HUDEP-2 (cell line): ENCODE results near the gene NFATC1.

Experiments used
- DNase-seq, 76 experiments: peaks; one replicate each; lab custom pipeline; 2025; ENCODE audit not compliant: unreplicated experiment in 76 of 76; lab: John Stamatoyannopoulos, UW

The NFATC1 gene

GRCh38 chr18:79575891-79576685 lies 180.4 kb downstream of the NFATC1 start:
- no peak for DNase-seq

DNA sequence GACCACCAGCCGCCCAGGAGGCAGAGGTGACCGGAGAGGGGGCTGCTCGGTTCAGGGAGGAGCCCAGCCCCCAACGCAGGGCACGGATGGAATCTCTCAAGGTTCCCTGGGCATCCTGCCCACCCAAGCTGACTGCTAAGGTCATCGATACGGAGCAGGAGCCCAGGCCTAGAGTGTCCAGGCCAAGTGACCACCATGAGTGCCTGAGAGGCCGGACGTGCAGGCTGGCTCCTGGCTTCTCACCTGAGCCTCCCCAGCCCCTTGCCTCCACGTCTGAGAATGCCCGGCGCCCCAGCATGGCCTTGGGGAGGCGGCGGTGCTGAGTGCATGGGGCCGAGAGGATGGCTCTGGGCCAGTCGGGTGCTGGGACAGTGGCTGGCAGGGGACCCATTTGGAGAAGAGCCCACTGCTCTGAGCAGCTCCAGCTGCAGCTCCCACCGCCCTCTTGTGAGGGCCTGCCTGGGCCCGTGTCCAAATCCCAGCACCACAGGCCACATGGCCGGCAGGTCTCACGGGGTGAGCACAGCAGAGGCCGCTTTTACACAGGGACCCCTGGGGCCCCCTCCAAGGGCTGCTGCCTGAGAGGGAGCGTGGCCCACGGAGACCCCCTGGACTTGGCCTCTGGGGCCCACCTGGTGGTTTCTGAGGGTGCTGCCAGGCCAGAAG lies 181.1 kb downstream of the NFATC1 start:
- no peak for DNase-seq

DNA sequence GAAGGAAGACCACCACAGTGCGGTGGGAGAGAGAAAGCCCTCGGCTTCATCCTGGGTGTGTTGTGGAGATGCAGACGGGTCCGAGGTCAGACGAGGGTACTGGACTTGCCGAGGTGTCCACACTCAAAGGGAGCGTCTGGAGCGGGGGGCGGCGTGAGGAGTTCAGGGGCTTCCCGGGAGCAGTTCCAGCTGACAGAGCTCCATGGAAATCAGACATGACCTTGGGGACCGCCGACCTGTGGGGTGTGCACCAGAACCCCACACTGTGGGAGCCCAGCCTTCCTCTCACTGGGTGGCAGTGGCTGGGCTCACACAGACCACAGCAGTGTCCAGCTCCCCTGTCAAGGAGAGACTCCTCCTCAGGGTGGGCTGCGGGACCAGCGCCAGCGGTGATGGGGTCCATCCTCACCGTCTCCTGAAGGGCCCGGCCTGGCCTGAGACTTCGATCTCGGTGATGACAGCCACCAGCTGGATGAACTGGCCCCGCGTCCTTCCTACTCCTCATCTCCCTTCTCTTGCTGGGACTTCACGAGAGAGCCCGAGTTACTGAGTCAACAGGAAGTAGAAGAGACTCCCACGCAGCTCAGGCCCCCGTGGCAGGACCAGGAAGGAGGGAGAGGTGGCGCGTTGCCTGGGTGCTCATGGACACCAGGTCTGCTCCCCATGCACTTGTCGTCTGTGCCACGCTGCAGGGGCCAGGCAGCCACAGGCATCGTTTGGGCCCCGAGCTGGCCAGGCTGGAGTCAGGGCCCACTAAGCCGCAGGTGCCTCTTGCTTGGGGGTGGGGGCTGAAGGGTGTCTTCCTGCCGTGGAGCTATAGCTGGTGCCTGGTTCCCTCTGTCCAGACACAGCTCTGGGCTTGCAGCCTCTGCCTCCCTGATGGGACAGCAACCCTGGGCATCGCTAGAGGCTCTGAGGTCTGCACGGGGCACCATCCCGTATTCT lies 182.0 kb downstream of the NFATC1 start:
- peak in 1 of 76 experiments; percentile 15 for DNase-seq

- no peak for DNase-seq
These were observed 182.9 kb downstream of the NFATC1 start for GRCh38 chr18:79578396-79579260.
